Retinal pigment epithelial cell (primary cell): ENCODE results near the gene LRRC34.

ENCODE experiments used
- DNase-seq: peaks from one replicate; pipeline ENCODE4 v3.0.0-alpha.2; 2010; ENCODE audit warnings: low read depth
- H3K4me3 ChIP-seq: 2 replicates; pipeline ENCODE4 v1.5.1; 2011; ENCODE audit warnings: mild to moderate bottlenecking, low read length, control low read depth, moderate library complexity
- TF ChIP-seq, protein P1 (sequence below): conservative IDR thresholded peaks from 2 replicates; pipeline ENCODE4 v1.5.1; 2011; ENCODE audit warnings: low read depth, low read length, control low read depth, inconsistent platforms

The LRRC34 gene

GRCh38 chr3:169847896-169848295, 35.2 kb upstream of the LRRC34 start:
- TF ChIP-seq, protein P1, sequence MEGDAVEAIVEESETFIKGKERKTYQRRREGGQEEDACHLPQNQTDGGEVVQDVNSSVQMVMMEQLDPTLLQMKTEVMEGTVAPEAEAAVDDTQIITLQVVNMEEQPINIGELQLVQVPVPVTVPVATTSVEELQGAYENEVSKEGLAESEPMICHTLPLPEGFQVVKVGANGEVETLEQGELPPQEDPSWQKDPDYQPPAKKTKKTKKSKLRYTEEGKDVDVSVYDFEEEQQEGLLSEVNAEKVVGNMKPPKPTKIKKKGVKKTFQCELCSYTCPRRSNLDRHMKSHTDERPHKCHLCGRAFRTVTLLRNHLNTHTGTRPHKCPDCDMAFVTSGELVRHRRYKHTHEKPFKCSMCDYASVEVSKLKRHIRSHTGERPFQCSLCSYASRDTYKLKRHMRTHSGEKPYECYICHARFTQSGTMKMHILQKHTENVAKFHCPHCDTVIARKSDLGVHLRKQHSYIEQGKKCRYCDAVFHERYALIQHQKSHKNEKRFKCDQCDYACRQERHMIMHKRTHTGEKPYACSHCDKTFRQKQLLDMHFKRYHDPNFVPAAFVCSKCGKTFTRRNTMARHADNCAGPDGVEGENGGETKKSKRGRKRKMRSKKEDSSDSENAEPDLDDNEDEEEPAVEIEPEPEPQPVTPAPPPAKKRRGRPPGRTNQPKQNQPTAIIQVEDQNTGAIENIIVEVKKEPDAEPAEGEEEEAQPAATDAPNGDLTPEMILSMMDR = no peak
- DNase-seq = no peak
- no peak overlapping the region for H3K4me3 ChIP-seq

DNA sequence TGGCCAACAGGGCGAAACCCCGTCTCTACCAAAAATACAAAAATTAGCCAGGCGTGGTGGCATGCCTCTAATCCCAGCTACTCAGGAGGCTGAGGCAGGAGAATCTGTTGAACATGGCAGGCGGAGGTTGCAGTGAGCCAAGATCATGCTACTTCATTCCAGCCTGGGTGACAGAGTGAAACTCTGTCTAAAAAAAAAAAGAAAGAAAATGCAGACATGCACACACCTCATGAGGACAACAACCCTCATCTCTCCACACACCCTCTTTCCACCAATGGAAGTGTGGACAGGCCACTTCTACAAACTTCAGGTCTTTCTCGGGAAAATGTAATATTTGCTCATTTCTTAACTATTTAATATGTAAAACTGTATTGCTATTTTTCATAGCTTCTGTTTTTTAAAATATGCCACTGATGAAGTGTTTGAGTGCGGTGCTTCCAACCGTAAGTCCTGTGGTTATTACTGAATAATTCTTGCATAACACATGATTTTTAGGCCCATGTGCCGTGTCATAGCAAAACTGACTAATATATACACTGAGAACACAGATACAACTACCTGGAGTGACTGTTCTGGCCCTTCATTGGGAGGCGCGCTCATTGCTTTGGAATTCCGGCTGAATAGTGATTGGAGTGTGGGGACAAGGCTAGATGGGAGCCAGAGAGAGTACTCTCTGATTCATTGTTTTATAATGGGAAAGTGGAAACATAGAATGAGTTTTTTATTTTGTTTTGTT, 33.9 kb upstream of the LRRC34 start:
- no peak overlapping the region for H3K4me3 ChIP-seq
- TF ChIP-seq, protein P1 = no peak
- DNase-seq = peak; percentile 48

DNA sequence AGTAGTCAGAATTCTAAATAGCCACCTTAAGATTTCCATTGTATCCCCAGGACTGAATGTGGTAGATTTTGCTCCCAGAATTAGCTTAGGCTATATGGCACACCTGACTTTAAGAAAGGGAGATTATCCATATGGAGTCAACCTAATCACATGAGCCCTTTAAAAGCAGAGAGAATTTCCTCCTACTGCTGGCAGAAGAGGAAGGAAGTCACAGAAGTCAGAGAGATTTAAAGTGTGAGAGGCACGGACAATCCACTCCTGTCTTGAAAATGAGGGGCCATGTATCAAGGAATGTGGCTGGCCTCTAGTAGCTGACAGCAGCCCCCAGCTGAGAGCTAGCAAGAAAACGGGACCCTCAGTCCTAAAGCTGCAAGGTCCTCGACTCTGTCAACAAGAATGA, 30.3 kb upstream of the LRRC34 start:
- no peak overlapping the region for H3K4me3 ChIP-seq
- TF ChIP-seq, protein P1 = no peak
- no peak for DNase-seq

DNA sequence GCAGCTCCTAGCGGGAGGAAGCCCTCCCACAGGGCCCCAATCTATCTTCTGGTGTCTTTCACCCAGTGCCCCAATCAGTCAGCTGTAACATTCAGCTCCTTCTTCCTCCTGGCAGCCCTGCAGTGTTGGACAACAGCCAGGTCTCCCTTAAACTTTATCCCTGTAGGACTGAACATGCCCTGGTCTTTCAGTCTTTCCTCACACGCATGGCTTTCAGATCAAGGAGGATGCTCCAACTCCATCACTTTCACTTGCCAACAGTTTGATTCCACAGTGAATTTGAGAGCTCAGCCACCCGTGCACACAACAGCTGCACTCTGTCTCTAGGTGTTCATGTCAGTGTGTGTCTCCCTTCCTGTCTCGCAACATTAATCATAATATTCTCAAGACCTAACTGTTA, 28.5 kb upstream of the LRRC34 start:
- DNase-seq = no peak
- TF ChIP-seq, protein P1 = no peak
- H3K4me3 ChIP-seq = no peak overlapping the region

- TF ChIP-seq, protein P1 = no peak
- no peak for DNase-seq
- no peak overlapping the region for H3K4me3 ChIP-seq
Observed at GRCh38 chr3:169838511-169839030, 25.9 kb upstream of the LRRC34 start.

- TF ChIP-seq, protein P1 = no peak
- H3K4me3 ChIP-seq = no peak overlapping the region
- no peak for DNase-seq
Observed at GRCh38 chr3:169836942-169837275, 24.2 kb upstream of the LRRC34 start.
